Kidney epithelial cell (primary cell): ENCODE measurements around the gene MMP19. TPM values are rescaled to one million over a fixed set of nuclear protein-coding genes. Genes with fewer than 3 reads are reported as not detected.

ENCODE experiments used
- DNase-seq: peaks from one replicate; pipeline ENCODE4 v3.0.0-alpha.2; 2010; ENCODE audit warnings: low read depth
- H3K27me3 ChIP-seq: 2 replicates; pipeline ENCODE4 v1.6.0; 2011; ENCODE audit warnings: low read length; ENCODE audit not compliant: control insufficient read depth, insufficient read depth
- H3K36me3 ChIP-seq: 2 replicates; pipeline ENCODE4 v1.5.1; 2011; ENCODE audit warnings: low read length; ENCODE audit not compliant: control insufficient read depth, insufficient read depth
- H3K4me3 ChIP-seq: 2 replicates; pipeline ENCODE4 v1.5.1; 2011; ENCODE audit warnings: low read depth, mild to moderate bottlenecking, control low read depth, low read length
- total RNA-seq: library from RNA; depleted of rRNA; stranded (reverse); fragments of >200 nt; gene quantifications from 2 replicates; pipeline ENCODE4 v1.2.3, GENCODE V29; 2015
- TF ChIP-seq, protein P1 (sequence below): IDR thresholded peaks from 2 replicates; pipeline ENCODE4 v1.5.1; 2011; ENCODE audit warnings: mild to moderate bottlenecking, moderate library complexity, low read length, control low read depth, inconsistent platforms; ENCODE audit not compliant: insufficient read depth, poor library complexity, severe bottlenecking

The MMP19 gene, protein sequence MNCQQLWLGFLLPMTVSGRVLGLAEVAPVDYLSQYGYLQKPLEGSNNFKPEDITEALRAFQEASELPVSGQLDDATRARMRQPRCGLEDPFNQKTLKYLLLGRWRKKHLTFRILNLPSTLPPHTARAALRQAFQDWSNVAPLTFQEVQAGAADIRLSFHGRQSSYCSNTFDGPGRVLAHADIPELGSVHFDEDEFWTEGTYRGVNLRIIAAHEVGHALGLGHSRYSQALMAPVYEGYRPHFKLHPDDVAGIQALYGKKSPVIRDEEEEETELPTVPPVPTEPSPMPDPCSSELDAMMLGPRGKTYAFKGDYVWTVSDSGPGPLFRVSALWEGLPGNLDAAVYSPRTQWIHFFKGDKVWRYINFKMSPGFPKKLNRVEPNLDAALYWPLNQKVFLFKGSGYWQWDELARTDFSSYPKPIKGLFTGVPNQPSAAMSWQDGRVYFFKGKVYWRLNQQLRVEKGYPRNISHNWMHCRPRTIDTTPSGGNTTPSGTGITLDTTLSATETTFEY
- 0.07 and 0.08 TPM in 2 replicates for total RNA-seq

DNA sequence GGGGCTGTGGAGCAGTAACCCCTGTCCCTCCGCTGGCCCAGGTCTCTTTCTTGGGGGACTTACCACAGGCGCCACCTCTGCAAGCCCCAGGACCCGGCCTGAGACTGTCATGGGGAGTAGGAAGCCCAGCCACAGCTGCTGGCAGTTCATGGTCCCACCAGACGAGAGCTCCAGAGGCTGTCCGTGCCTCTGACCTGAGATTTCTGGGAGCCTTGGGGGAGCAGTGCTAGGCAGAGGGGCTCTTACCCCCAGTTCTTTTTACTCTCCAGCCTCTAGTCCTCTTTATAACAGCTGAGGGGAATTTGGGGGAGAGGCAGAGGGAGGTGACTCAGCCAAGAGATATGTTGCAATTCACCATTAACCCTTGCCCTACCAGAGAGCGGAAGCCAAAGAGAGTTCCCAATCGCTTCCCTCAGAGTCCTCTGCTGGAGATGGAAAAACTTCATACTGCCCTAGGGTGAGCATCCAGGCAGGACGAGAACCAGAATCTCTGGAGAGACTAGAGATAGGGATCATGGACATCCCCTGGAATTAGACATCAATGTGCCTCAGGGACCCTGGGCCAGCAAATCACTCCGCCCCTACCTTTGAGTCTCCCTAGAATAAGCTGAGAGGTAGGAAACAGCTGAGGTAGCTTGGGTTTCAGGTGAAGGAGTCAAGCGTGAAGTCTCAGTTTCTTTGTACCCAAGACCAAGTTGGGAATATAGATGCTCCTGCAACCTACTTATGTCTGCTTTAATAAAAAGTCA is at the start of gene MMP19:
MMP19 (minus strand) TSS at position 256 of the 749 bp plus-strand sequence; CDS start at position 150, 106 bp downstream.
- TF ChIP-seq, protein P1, sequence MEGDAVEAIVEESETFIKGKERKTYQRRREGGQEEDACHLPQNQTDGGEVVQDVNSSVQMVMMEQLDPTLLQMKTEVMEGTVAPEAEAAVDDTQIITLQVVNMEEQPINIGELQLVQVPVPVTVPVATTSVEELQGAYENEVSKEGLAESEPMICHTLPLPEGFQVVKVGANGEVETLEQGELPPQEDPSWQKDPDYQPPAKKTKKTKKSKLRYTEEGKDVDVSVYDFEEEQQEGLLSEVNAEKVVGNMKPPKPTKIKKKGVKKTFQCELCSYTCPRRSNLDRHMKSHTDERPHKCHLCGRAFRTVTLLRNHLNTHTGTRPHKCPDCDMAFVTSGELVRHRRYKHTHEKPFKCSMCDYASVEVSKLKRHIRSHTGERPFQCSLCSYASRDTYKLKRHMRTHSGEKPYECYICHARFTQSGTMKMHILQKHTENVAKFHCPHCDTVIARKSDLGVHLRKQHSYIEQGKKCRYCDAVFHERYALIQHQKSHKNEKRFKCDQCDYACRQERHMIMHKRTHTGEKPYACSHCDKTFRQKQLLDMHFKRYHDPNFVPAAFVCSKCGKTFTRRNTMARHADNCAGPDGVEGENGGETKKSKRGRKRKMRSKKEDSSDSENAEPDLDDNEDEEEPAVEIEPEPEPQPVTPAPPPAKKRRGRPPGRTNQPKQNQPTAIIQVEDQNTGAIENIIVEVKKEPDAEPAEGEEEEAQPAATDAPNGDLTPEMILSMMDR, result no peak
- Histone ChIP-seq H3K36me3 (no peaks in the 10 kb centered on the region), H3K4me3 (no peak within 1 kb of the TSS), H3K27me3 (no peaks in the 10 kb centered on the region)
- DNase-seq, result no peak

DNA sequence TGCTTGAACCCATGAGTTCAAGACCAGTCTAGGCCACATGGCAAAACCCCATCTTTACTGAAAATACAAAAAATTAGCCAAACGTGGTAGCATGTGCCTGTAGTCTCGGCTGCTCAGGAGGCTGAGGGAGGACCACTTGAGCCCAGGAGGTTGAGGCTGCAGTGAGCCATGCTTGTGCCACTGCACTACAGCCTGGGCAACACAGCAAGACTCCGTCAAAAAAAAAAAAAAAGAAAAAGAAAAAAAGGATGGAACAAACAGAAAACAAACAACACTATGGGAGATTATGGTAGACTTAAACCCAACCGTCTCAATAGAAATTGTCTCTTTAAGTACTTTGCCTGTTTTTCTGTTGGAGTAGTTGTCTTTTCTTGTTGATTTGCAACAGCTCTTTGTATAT is 48.6 kb upstream of the MMP19 start:
- no peaks in the 10 kb centered on the region for H3K27me3 ChIP-seq
- DNase-seq, result no peak
- H3K4me3 ChIP-seq, result no peak overlapping the region
- no peaks in the 10 kb centered on the region for H3K36me3 ChIP-seq
- TF ChIP-seq, protein P1, result no peak

DNA sequence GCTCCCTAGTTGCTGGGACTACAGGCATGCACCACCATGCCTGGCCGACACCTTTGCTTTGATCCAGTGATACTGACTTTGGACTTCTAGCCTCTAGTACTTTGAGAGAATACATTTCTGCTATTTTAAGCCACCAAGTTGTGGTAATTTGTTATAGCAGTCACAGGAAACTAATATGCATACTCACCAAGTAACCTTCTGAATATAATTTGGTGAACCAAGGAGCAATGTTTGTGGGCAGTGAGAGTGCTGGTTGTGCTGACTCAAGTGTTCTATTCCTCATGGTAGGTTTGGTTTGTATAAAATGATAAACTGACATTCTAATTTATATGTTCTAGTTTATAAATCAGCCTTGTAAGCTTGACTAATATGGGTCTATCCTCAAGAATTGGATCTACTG is 42.4 kb upstream of the MMP19 start:
- H3K4me3 ChIP-seq, result no peak overlapping the region
- no peaks in the 10 kb centered on the region for H3K36me3 ChIP-seq
- no peaks in the 10 kb centered on the region for H3K27me3 ChIP-seq
- DNase-seq, result no peak
- TF ChIP-seq, protein P1, result no peak

DNA sequence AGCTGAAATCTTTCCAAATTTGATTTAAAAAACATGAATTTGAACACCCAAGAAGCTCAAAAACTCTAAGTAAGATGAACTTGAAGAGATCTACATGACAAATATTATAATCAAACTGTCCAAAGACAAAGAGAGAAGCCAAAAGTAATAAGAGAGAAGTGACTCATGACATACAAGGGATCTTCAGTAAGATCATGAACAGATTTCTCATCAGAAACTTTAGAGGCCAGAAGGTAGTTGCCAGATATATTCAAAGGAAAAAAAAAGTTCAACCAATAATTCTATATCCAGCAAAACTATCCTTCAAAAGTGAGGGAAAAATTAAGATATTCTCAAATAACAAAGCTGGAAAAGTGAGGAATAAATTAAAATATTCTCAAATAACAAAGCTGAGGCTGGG is 35.1 kb upstream of the MMP19 start:
- TF ChIP-seq, protein P1, result no peak
- Histone ChIP-seq H3K27me3 (no peaks in the 10 kb centered on the region), H3K36me3 (no peaks in the 10 kb centered on the region), H3K4me3 (no peak overlapping the region)
- no peak for DNase-seq

DNA sequence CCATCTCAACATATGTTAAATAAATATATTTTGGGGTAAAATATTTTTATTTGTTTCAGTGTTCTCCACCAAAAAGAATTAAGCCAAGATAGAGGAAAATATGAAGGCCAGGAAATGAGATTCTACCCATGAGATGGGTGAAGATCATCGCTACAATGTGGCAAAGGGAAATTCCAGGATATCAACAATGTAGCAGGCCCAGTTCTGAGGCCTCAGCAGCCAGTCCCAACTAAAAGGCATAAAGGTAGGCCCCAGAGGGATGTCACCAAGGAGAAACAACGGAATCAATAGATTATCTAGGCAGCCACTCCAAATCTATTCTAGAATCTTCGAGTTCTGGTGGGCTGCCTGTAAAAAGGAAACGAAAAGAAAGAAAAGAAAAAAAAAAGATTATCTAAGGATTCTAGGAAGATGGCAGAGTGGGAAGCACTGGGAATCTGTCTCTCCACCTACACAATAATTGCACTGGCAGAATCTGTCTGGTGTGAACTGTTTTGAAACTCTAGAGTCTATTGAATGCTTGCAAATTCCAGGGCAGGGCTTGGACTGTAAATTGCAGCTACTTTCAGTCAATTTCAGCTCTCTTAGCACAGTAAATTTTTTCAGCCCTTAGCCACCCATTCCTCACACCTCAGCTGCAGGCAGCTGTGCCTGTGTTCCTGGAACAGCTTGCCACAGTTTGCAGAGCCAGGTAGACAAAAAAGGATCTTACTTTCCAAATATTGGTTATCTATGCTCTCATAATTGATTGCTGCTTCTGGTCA is 33.1 kb upstream of the MMP19 start:
- Histone ChIP-seq H3K27me3 (no peaks in the 10 kb centered on the region), H3K4me3 (no peak overlapping the region), H3K36me3 (no peaks in the 10 kb centered on the region)
- TF ChIP-seq, protein P1, result no peak
- DNase-seq, result no peak
